COLO668 (cell line): ENCODE data around the gene C21orf58.
"Not testable (repeated sequence)": the region's sequence is repeated elsewhere in the genome, so short reads cannot be mapped to it uniquely, and the experiment has no call there.

ENCODE experiments used
- DNase-seq: peaks from one replicate; lab custom pipeline; 2025; ENCODE audit not compliant: unreplicated experiment; lab: John Stamatoyannopoulos, UW

The C21orf58 gene

DNA sequence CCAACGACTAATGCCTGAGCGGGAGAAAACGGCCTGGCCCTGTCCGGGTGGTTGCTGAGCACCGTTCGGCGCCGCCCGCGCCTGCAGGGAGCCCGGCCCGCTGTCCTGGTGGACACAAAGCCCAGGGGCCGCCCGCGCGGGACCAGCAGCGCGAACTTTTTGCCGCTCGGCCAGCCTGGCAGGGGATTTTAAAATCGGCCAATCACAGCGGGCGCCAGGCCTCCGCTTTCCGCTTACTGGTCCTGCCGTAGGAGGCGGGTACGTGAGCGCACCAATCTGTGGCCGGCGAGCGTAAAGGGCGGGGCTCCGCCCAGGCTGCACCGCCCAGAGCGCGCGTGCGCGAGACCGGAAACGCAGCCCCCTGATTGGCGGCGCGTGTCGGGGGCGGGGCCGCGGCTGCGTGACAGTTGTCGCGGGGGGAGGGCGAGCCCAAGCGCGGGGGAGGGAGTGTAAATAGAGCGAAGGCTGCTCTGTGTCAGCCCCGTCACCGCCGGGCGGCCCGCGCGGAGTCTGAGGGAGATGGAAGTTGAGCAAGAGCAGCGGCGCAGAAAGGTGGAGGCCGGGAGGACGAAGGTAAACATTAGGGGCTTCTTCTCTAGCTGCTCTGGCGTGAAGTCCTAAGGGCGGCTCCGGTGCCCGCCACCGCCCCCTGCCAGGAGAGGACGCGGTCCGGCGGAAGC is at the start of gene C21orf58, which contains the start of gene PCNT:
TSS of gene C21orf58 (minus strand) at position 161 of the 680 bp plus-strand sequence. CDS start 1,132 bp downstream, outside the sequence.
TSS of gene PCNT (plus strand) at position 447 of the 680 bp plus-strand sequence. CDS start at position 520, 73 bp downstream.
- DNase-seq, result peak; percentile 99

GRCh38 chr21:46372947-46373346 is 49.3 kb upstream of the C21orf58 start:
- not testable (repeated sequence) for DNase-seq

DNA sequence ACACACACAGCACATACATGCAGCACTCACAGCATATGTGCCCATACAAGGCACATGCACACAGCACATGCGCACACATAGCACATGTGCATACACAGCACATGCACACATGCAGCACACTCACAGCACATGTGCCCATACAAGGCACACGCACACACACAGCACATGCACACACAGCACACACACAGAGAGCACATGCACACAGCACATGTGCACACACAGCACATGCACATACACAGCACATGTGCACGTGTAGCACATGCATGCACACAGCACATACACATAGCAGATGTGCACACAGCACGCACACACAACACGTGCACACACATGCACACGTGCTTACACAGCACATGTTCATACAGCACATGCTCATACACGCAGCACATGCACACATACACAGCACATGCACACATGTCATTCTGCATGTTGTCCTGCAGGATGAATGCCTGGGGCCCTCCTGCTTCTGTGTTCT is 48.4 kb upstream of the C21orf58 start:
- DNase-seq, result no peak

DNA sequence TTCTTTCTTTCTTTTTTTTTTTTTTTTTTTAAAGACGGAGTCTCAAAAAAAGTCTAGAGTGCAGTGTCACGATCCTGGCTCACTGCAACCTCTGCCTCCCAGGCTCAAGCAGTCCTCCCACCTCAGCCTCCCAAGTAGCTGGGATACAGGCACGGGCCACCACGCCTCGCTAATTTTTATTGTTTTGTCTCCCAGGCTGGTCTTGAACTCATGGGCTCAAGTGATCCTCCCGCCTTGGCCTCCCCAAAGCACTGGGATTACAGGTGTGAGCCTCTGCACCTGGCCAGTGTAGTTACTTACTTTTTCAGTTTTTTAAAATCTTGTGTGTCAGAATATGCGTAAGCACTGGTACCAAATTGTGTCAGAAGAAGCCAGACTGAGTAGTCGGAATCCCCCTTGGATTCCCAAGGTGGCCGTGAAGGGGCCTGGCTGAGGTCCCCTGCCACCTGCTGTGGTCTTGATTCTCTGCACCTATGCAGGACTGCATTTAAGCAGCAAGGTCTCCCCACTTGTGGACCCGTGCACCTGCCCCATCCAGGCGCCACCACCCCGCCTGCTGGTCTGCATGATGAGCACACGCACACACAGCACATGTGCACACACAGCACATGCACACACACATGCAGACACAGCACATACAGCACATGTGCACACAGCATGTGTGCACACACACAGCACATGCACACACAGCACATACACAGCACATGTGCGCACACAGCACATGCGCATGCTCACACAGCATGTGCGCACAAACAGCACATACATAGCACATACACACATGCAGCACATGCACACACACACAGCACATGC is 47.7 kb upstream of the C21orf58 start:
- no peak for DNase-seq

GRCh38 chr21:46369520-46370235 is 46.0 kb upstream of the C21orf58 start:
- no peak for DNase-seq

- no peak for DNase-seq
Measured at GRCh38 chr21:46368533-46369285, 45.0 kb upstream of the C21orf58 start.

GRCh38 chr21:46366966-46367365 is 43.3 kb upstream of the C21orf58 start:
- DNase-seq, result no peak

DNA sequence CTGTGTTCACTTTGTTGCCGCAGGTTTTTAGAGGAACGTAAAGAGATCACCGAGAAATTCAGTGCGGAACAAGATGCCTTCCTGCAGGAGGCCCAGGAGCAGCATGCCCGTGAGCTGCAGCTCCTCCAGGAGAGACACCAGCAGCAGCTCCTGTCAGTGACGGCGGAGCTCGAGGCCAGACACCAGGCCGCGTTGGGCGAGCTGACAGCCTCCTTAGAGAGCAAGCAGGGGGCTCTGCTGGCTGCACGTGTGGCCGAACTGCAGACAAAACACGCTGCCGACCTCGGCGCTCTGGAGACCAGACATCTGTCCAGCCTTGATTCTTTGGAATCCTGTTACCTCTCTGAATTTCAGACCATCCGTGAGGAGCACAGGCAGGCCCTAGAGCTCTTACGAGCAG is 42.9 kb upstream of the C21orf58 start:
- DNase-seq, result no peak

DNA sequence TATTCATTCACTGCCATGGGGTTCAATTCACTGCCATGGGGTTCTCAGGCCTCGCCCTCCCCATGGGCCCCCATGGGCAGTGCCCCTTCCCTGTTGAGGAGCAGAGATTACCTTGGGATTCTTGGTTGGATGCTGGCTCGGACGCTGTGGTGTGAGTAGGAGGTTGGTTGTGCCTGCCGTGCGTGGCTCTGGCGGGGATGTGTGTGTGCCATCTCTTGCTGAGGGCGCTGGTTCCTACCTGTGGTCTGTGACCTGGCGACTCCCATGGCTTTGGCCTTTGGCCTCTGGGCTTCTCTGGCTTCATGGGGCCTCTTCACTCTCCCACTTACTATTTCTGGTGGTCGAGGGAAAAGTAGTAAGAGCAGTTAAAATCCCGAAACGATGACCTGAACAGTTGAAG is 42.4 kb upstream of the C21orf58 start:
- no peak for DNase-seq

- no peak for DNase-seq
Measured at GRCh38 chr21:46363698-46364097, 40.0 kb upstream of the C21orf58 start.

- DNase-seq, result no peak
Measured at GRCh38 chr21:46362946-46363345, 39.3 kb upstream of the C21orf58 start.

- no peak for DNase-seq
Measured at GRCh38 chr21:46361935-46362334, 38.3 kb upstream of the C21orf58 start.

- DNase-seq, result no peak
Measured at GRCh38 chr21:46361176-46361575, 37.5 kb upstream of the C21orf58 start.

DNA sequence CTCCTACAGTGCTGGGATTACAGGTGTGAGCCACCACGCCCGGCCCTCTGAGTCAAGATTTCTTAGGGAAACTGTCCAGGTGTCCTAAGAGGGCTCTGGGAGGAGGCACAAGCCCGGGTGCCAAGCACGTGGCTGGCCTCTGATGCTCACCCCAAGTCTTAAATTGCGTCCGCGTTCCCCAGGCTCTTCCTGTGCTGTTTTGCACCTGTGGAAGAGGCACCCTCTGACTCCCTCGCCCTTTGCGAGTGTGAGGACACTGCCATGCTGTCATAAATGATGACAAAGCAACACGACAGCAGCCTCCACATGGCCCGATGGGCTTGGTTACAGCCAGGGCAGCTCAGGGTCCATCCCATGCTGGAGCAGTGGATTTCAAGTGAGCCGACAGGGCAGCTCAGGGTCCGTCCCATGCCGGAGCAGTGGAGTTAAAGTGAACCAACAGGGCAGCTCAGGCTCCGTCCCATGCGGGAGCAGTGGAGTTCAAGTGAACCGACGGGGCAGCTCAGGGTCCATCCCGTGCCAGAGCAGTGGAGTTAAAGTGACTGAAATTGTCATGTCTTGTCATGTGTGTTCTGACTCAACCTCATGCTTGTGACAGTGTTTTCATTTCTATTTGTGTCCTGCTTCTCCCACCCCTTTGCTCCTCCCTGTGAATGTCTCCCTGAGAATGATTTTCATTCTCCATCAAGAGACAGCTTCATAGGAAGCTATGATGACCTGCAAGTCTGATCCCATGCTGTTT is 34.2 kb upstream of the C21orf58 start:
- DNase-seq, result no peak

GRCh38 chr21:46357335-46357604 is 33.6 kb upstream of the C21orf58 start:
- DNase-seq, result no peak

DNA sequence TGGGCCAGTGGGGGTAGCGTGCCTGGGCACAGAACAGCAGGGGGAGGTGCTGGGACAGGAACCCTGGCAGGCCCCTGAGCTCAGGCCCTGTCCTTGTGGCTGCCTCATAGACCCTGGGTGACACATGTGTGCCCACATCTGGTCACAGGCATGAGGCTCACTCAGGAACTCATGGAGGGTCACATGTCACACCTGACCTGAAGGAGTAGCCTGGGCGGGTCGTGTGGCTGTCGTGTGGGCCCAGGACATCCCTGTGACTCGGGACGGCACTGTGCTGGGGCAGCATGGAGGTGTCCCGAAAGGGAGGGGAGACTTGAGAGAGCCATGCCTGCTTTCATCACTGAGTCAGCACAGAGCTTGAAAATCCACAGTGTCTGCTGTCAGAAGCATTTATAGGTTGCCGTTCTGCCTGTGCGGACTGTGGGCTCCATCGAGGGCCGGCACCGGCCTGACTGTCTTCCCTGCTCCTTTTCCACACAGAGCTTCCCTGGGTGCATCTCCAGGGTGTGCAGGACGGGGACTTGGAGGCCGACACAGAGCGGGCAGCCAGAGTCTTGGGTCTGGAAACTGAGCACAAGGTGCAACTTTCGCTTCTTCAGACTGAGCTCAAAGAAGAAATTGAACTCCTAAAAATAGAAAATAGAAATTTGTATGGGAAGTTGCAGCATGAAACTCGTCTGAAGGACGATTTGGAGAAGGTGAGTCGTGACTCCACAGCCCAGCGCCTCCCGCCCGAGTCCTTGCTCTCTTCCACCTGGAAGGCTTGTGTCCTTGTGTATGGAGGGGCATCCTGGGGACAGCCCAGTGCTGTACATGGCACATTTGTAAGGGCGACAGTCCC is 33.0 kb upstream of the C21orf58 start:
- DNase-seq, result no peak

DNA sequence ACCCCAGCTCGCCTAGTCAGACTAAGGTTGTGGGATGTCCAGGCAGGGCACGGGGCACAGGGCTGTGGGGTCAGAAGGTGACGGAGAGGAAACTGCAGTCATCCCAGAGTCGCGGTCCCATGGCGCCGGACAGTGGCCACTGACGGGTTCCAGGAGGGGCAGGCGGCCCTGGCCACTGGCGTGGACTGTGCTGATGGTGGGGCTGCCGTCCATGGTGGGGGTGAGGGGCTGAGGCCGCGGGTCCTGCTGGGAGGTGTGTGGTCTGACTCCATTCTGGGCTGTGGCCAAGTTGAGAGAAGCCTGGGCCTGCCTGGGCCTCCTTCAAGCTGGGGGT is 32.3 kb upstream of the C21orf58 start:
- DNase-seq, result no peak

- no peak for DNase-seq
Measured at GRCh38 chr21:46355161-46356004, 31.7 kb upstream of the C21orf58 start.

GRCh38 chr21:46354518-46354917 is 30.8 kb upstream of the C21orf58 start:
- no peak for DNase-seq
